HCT116 (cell line): ENCODE measurements around the gene CAMK2A. TPM values are rescaled to one million over a fixed set of nuclear protein-coding genes. Genes with fewer than 3 reads are reported as not detected.

ENCODE experiments used
- ATAC-seq: fragments of 200-7000 bp; cut with Tn5 transposase; 2 replicates; pipeline ENCODE4 v1.9.1; 2020; ENCODE audit warnings: mild to moderate bottlenecking, moderate library complexity
- BruUV-seq: library from RNA; stranded (reverse); fragments of 400-500 nt; replicated peaks from 2 replicates; lab custom pipeline; 2021; lab: Mats Ljungman, UMichigan
- CTCF ChIA-PET: fragments of 300-600 bp; sonication (Branson Sonifier 250); formaldehyde crosslinking; loops from one replicate; lab custom pipeline; 2021; ENCODE audit warnings: antibody characterized with exemption; lab: Charles Lee
- POLR2A ChIA-PET: fragments of 300-600, 350-600 bp; sonication (Branson Sonifier 250); formaldehyde crosslinking; loops from one replicate; lab custom pipeline; 2021; ENCODE audit warnings: antibody characterized with exemption; lab: Charles Lee
- RAD21 ChIA-PET, 2 experiments: fragments of 300-600 bp; sonication (Branson Sonifier 250); formaldehyde crosslinking; loops; one replicate each; lab custom pipeline; 2023; ENCODE audit warnings: low total read pairs in 2 of 2; ENCODE audit not compliant: uncharacterized antibody in 2 of 2, unreplicated experiment in 2 of 2, low non-redundant PET in 1 of 2; lab: Charles Lee
- DNase-seq: peaks from one replicate; pipeline ENCODE4 v3.0.0-alpha.2; 2010; ENCODE audit warnings: low read depth, low spot score
- H2AFZ ChIP-seq: fragments of 200-600 bp; shearing (Covaris generic), sonication (generic); 2 replicates; pipeline ENCODE4 v1.6.1; 2017; ENCODE audit warnings: low read depth, mixed run types, mixed read lengths, antibody characterized with exemption, low read length; ENCODE audit not compliant: poor library complexity, severe bottlenecking
- H3K27ac ChIP-seq: 2 replicates; pipeline ENCODE4 v1.5.1; 2012; ENCODE audit warnings: low read depth, low read length
- H3K27me3 ChIP-seq: fragments of 200-600 bp; sonication (generic); 2 replicates; pipeline ENCODE4 v1.6.1; 2016; ENCODE audit warnings: mixed run types, low read length, mixed read lengths; ENCODE audit not compliant: insufficient read depth
- H3K36me3 ChIP-seq, 2 experiments: fragments of 200-500 bp in 1 of 2; fragments of 200-600 bp in 1 of 2; sonication (Bioruptor generic) in 1 of 2; sonication (generic) in 1 of 2; 2 replicates each; pipeline versions ENCODE4 v1.5.1 to v1.6.1; 2014 to 2016; ENCODE audit warnings: low read length in 2 of 2, inconsistent platforms in 1 of 2, mixed read lengths in 1 of 2, mixed run types in 1 of 2; ENCODE audit not compliant: insufficient read depth in 2 of 2, control insufficient read depth in 1 of 2
- H3K4me1 ChIP-seq, 2 experiments: fragments of 200-600 bp in 1 of 2; sonication (generic) in 1 of 2; 2 replicates each; pipeline versions ENCODE4 v1.5.1 to v1.6.1; 2012 to 2017; ENCODE audit warnings: low read length in 2 of 2, inconsistent platforms in 1 of 2, mild to moderate bottlenecking in 1 of 2, mixed read lengths in 1 of 2, mixed run types in 1 of 2, moderate library complexity in 1 of 2; ENCODE audit not compliant: insufficient read depth in 2 of 2, control insufficient read depth in 1 of 2
- H3K4me2 ChIP-seq: fragments of 200-600 bp; sonication (generic); 2 replicates; pipeline ENCODE4 v1.6.1; 2017; ENCODE audit warnings: mixed run types, low read length, mixed read lengths
- H3K4me3 ChIP-seq, 2 experiments: fragments of 200-600 bp in 1 of 2; sonication (generic) in 1 of 2; replicated peaks in 1 of 2; 2 replicates each; pipeline ENCODE4 v1.5.1; 2011 to 2016; ENCODE audit warnings: low read length in 2 of 2, control low read depth in 1 of 2, low read depth in 1 of 2, mild to moderate bottlenecking in 1 of 2, mixed read lengths in 1 of 2, mixed run types in 1 of 2
- H3K79me2 ChIP-seq: fragments of 200-600 bp; sonication (generic); 2 replicates; pipeline ENCODE4 v1.6.1; 2017; ENCODE audit warnings: mild to moderate bottlenecking, mixed run types, low read length, moderate library complexity, mixed read lengths; ENCODE audit not compliant: insufficient read depth
- H3K9ac ChIP-seq: fragments of 200-600 bp; sonication (generic); 2 replicates; pipeline ENCODE4 v1.6.1; 2016; ENCODE audit warnings: low read length, mixed read lengths
- H3K9me2 ChIP-seq: fragments of 200-600 bp; sonication (generic), shearing (Covaris generic); 2 replicates; pipeline ENCODE4 v1.6.1; 2017; ENCODE audit warnings: mixed run types, mild to moderate bottlenecking, moderate library complexity; ENCODE audit not compliant: insufficient read depth
- H3K9me3 ChIP-seq, 2 experiments: fragments of 200-500 bp in 1 of 2; fragments of 200-600 bp in 1 of 2; sonication (Bioruptor generic) in 1 of 2; sonication (generic) in 1 of 2; 2 replicates each; pipeline ENCODE4 v1.6.1; 2014 to 2017; ENCODE audit warnings: low read length in 2 of 2, mixed read lengths in 2 of 2, inconsistent platforms in 1 of 2, low read depth in 1 of 2, mild to moderate bottlenecking in 1 of 2, mixed run types in 1 of 2, moderate library complexity in 1 of 2; ENCODE audit not compliant: control insufficient read depth in 1 of 2, insufficient read depth in 1 of 2
- H4K20me1 ChIP-seq: fragments of 200-600 bp; sonication (generic), shearing (Covaris generic); 2 replicates; pipeline ENCODE4 v1.6.1; 2017; ENCODE audit warnings: mixed run types, mild to moderate bottlenecking, moderate library complexity; ENCODE audit not compliant: insufficient read depth
- EZH2 ChIP-seq: fragments of 200-600 bp; sonication (generic); IDR thresholded peaks from 2 replicates; pipeline ENCODE4 v1.6.1; 2017; ENCODE audit warnings: antibody characterized with exemption, mixed run types
- FOSL1 ChIP-seq: IDR thresholded peaks from 2 replicates; pipeline ENCODE4 v1.6.1; 2012; ENCODE audit warnings: low read depth
- RAD21 ChIP-seq: IDR thresholded peaks from 2 replicates; pipeline ENCODE4 v1.6.1; 2012; ENCODE audit warnings: low read depth, mild to moderate bottlenecking
- SRF ChIP-seq: IDR thresholded peaks from 2 replicates; pipeline ENCODE4 v1.6.1; 2012; ENCODE audit warnings: low read depth
- intact Hi-C: fragments of 100-400 bp; cut with micrococcal nuclease; formaldehyde crosslinking; loops from 2 replicates; pipeline ENCODE4 v1.10.0; 2022
- total RNA-seq: library from RNA; stranded (reverse); gene quantifications from one replicate; pipeline ENCODE4 v1.2.1, GENCODE V29; 2021; ENCODE audit not compliant: unreplicated experiment
- TF ChIP-seq, protein P1 (sequence below), 3 experiments: fragments of 200-600 bp in 1 of 3; sonication (generic) in 1 of 3; IDR thresholded peaks in 2 of 3; conservative IDR thresholded peaks in 1 of 3; 2 replicates each; pipeline ENCODE4 v1.5.1; 2012 to 2017; ENCODE audit warnings: low read depth in 2 of 3, low read length in 2 of 3, antibody characterized with exemption in 1 of 3, borderline replicate concordance in 1 of 3, control low read depth in 1 of 3, mild to moderate bottlenecking in 1 of 3, mixed read lengths in 1 of 3, mixed run types in 1 of 3, moderate library complexity in 1 of 3; ENCODE audit not compliant: insufficient read depth in 1 of 3
- TF ChIP-seq, protein P2 (sequence below): IDR thresholded peaks from 2 replicates; pipeline ENCODE4 v1.6.1; 2011; ENCODE audit warnings: mild to moderate bottlenecking, low read length, moderate library complexity; ENCODE audit not compliant: insufficient replicate concordance; ENCODE audit errors: extremely low read depth

The CAMK2A gene
- total RNA-seq, 1 experiment from 2014 or later, result not detected

DNA sequence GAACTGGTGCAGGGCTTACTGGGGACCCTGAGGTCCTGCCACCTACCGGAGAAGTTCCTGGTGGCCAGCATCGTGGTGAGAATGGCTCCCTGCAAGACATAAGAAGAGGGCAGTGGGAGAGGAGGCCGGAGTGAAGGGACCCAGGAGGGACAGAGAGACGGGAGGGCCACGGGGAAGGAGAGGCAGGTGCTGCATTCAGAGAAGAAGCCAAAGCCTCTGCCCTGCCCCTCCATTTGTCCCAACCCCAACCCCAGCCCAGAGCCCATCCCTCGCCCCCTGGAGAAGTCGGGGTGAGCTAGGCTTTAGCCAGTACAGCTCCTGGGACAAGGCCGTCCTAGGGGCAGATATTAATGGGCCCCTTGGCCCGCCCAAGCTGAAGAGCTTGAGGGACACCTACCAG lies 41.8 kb downstream of the CAMK2A start:
- intact Hi-C loops, result no loop called here
- Histone ChIP-seq H2AFZ (no peak overlapping the region), H3K4me1 (no peaks in the 10 kb centered on the region), H3K9ac (no peak overlapping the region), H3K27me3 (no peaks in the 10 kb centered on the region), H3K79me2 (no peaks in the 10 kb centered on the region), H4K20me1 (no peaks in the 10 kb centered on the region), H3K9me3 (no peaks in the 10 kb centered on the region), H3K9me2 (no peaks in the 10 kb centered on the region), H3K27ac (no peak overlapping the region), H3K4me2 (no peak overlapping the region), H3K36me3 (no peaks in the 10 kb centered on the region), H3K4me3 (no peak overlapping the region)
- no peak for TF ChIP-seq RAD21
- no peak for TF ChIP-seq SRF
- TF ChIP-seq, protein P1, sequence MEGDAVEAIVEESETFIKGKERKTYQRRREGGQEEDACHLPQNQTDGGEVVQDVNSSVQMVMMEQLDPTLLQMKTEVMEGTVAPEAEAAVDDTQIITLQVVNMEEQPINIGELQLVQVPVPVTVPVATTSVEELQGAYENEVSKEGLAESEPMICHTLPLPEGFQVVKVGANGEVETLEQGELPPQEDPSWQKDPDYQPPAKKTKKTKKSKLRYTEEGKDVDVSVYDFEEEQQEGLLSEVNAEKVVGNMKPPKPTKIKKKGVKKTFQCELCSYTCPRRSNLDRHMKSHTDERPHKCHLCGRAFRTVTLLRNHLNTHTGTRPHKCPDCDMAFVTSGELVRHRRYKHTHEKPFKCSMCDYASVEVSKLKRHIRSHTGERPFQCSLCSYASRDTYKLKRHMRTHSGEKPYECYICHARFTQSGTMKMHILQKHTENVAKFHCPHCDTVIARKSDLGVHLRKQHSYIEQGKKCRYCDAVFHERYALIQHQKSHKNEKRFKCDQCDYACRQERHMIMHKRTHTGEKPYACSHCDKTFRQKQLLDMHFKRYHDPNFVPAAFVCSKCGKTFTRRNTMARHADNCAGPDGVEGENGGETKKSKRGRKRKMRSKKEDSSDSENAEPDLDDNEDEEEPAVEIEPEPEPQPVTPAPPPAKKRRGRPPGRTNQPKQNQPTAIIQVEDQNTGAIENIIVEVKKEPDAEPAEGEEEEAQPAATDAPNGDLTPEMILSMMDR (IDR thresholded peaks at IDR 0.05 in 2 of 3, conservative IDR thresholded peaks at IDR 0.05 in 1 of 3; ENCODE audit: borderline replicate concordance in 1 of 3, insufficient read depth in 1 of 3, low read depth in 2 of 3, low read length in 2 of 3), result no peak
- no peak for TF ChIP-seq FOSL1
- TF ChIP-seq, protein P2, sequence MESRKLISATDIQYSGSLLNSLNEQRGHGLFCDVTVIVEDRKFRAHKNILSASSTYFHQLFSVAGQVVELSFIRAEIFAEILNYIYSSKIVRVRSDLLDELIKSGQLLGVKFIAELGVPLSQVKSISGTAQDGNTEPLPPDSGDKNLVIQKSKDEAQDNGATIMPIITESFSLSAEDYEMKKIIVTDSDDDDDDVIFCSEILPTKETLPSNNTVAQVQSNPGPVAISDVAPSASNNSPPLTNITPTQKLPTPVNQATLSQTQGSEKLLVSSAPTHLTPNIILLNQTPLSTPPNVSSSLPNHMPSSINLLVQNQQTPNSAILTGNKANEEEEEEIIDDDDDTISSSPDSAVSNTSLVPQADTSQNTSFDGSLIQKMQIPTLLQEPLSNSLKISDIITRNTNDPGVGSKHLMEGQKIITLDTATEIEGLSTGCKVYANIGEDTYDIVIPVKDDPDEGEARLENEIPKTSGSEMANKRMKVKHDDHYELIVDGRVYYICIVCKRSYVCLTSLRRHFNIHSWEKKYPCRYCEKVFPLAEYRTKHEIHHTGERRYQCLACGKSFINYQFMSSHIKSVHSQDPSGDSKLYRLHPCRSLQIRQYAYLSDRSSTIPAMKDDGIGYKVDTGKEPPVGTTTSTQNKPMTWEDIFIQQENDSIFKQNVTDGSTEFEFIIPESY, result no peak
- TF ChIP-seq EZH2, result no peak
- ATAC-seq, result no peak
- no peak for DNase-seq
- RAD21 ChIA-PET, result no interaction called here
- CTCF ChIA-PET, result no interaction called here
- BruUV-seq, result no TSS peak
- POLR2A ChIA-PET, result no interaction called here
